HCT116 (cell line): ENCODE results near the gene WNT1. TPM values are rescaled to one million over a fixed set of nuclear protein-coding genes. Genes with fewer than 3 reads are reported as not detected.

Experiments
- ATAC-seq: fragments of 200-7000 bp; cut with Tn5 transposase; 2 replicates; pipeline ENCODE4 v1.9.1; 2020; ENCODE audit warnings: mild to moderate bottlenecking, moderate library complexity
- BruUV-seq: library from RNA; stranded (reverse); fragments of 400-500 nt; replicated peaks from 2 replicates; lab custom pipeline; 2021; lab: Mats Ljungman, UMichigan
- CTCF ChIA-PET: fragments of 300-600 bp; sonication (Branson Sonifier 250); formaldehyde crosslinking; loops from one replicate; lab custom pipeline; 2021; ENCODE audit warnings: antibody characterized with exemption; lab: Charles Lee
- POLR2A ChIA-PET: fragments of 300-600, 350-600 bp; sonication (Branson Sonifier 250); formaldehyde crosslinking; loops from one replicate; lab custom pipeline; 2021; ENCODE audit warnings: antibody characterized with exemption; lab: Charles Lee
- RAD21 ChIA-PET, 2 experiments: fragments of 300-600 bp; sonication (Branson Sonifier 250); formaldehyde crosslinking; loops; one replicate each; lab custom pipeline; 2023; ENCODE audit warnings: low total read pairs in 2 of 2; ENCODE audit not compliant: uncharacterized antibody in 2 of 2, unreplicated experiment in 2 of 2, low non-redundant PET in 1 of 2; lab: Charles Lee
- DNase-seq: peaks from one replicate; pipeline ENCODE4 v3.0.0-alpha.2; 2010; ENCODE audit warnings: low read depth, low spot score
- H2AFZ ChIP-seq: fragments of 200-600 bp; shearing (Covaris generic), sonication (generic); 2 replicates; pipeline ENCODE4 v1.6.1; 2017; ENCODE audit warnings: low read depth, mixed run types, mixed read lengths, antibody characterized with exemption, low read length; ENCODE audit not compliant: poor library complexity, severe bottlenecking
- H3K27ac ChIP-seq: 2 replicates; pipeline ENCODE4 v1.5.1; 2012; ENCODE audit warnings: low read depth, low read length
- H3K27me3 ChIP-seq: fragments of 200-600 bp; sonication (generic); 2 replicates; pipeline ENCODE4 v1.6.1; 2016; ENCODE audit warnings: mixed run types, low read length, mixed read lengths; ENCODE audit not compliant: insufficient read depth
- H3K36me3 ChIP-seq, 2 experiments: fragments of 200-500 bp in 1 of 2; fragments of 200-600 bp in 1 of 2; sonication (Bioruptor generic) in 1 of 2; sonication (generic) in 1 of 2; 2 replicates each; pipeline versions ENCODE4 v1.5.1 to v1.6.1; 2014 to 2016; ENCODE audit warnings: low read length in 2 of 2, inconsistent platforms in 1 of 2, mixed read lengths in 1 of 2, mixed run types in 1 of 2; ENCODE audit not compliant: insufficient read depth in 2 of 2, control insufficient read depth in 1 of 2
- H3K4me1 ChIP-seq, 2 experiments: fragments of 200-600 bp in 1 of 2; sonication (generic) in 1 of 2; 2 replicates each; pipeline versions ENCODE4 v1.5.1 to v1.6.1; 2012 to 2017; ENCODE audit warnings: low read length in 2 of 2, inconsistent platforms in 1 of 2, mild to moderate bottlenecking in 1 of 2, mixed read lengths in 1 of 2, mixed run types in 1 of 2, moderate library complexity in 1 of 2; ENCODE audit not compliant: insufficient read depth in 2 of 2, control insufficient read depth in 1 of 2
- H3K4me2 ChIP-seq: fragments of 200-600 bp; sonication (generic); 2 replicates; pipeline ENCODE4 v1.6.1; 2017; ENCODE audit warnings: mixed run types, low read length, mixed read lengths
- H3K4me3 ChIP-seq, 2 experiments: fragments of 200-600 bp in 1 of 2; sonication (generic) in 1 of 2; replicated peaks in 1 of 2; 2 replicates each; pipeline ENCODE4 v1.5.1; 2011 to 2016; ENCODE audit warnings: low read length in 2 of 2, control low read depth in 1 of 2, low read depth in 1 of 2, mild to moderate bottlenecking in 1 of 2, mixed read lengths in 1 of 2, mixed run types in 1 of 2
- H3K79me2 ChIP-seq: fragments of 200-600 bp; sonication (generic); 2 replicates; pipeline ENCODE4 v1.6.1; 2017; ENCODE audit warnings: mild to moderate bottlenecking, mixed run types, low read length, moderate library complexity, mixed read lengths; ENCODE audit not compliant: insufficient read depth
- H3K9ac ChIP-seq: fragments of 200-600 bp; sonication (generic); 2 replicates; pipeline ENCODE4 v1.6.1; 2016; ENCODE audit warnings: low read length, mixed read lengths
- H3K9me2 ChIP-seq: fragments of 200-600 bp; sonication (generic), shearing (Covaris generic); 2 replicates; pipeline ENCODE4 v1.6.1; 2017; ENCODE audit warnings: mixed run types, mild to moderate bottlenecking, moderate library complexity; ENCODE audit not compliant: insufficient read depth
- H3K9me3 ChIP-seq, 2 experiments: fragments of 200-500 bp in 1 of 2; fragments of 200-600 bp in 1 of 2; sonication (Bioruptor generic) in 1 of 2; sonication (generic) in 1 of 2; 2 replicates each; pipeline ENCODE4 v1.6.1; 2014 to 2017; ENCODE audit warnings: low read length in 2 of 2, mixed read lengths in 2 of 2, inconsistent platforms in 1 of 2, low read depth in 1 of 2, mild to moderate bottlenecking in 1 of 2, mixed run types in 1 of 2, moderate library complexity in 1 of 2; ENCODE audit not compliant: control insufficient read depth in 1 of 2, insufficient read depth in 1 of 2
- H4K20me1 ChIP-seq: fragments of 200-600 bp; sonication (generic), shearing (Covaris generic); 2 replicates; pipeline ENCODE4 v1.6.1; 2017; ENCODE audit warnings: mixed run types, mild to moderate bottlenecking, moderate library complexity; ENCODE audit not compliant: insufficient read depth
- CBX3 ChIP-seq: IDR thresholded peaks from 2 replicates; pipeline ENCODE4 v1.6.1; 2012; ENCODE audit warnings: low read depth
- EZH2phosphoT487 ChIP-seq: fragments of 200-600 bp; IDR thresholded peaks from 2 replicates; pipeline ENCODE4 v1.6.1; 2018; ENCODE audit warnings: antibody characterized with exemption, borderline replicate concordance
- intact Hi-C: fragments of 100-400 bp; cut with micrococcal nuclease; formaldehyde crosslinking; loops from 2 replicates; pipeline ENCODE4 v1.10.0; 2022
- total RNA-seq: library from RNA; stranded (reverse); gene quantifications from one replicate; pipeline ENCODE4 v1.2.1, GENCODE V29; 2021; ENCODE audit not compliant: unreplicated experiment
- TF ChIP-seq, protein P1 (sequence below), 3 experiments: fragments of 200-600 bp in 1 of 3; sonication (generic) in 1 of 3; IDR thresholded peaks in 2 of 3; conservative IDR thresholded peaks in 1 of 3; 2 replicates each; pipeline ENCODE4 v1.5.1; 2012 to 2017; ENCODE audit warnings: low read depth in 2 of 3, low read length in 2 of 3, antibody characterized with exemption in 1 of 3, borderline replicate concordance in 1 of 3, control low read depth in 1 of 3, mild to moderate bottlenecking in 1 of 3, mixed read lengths in 1 of 3, mixed run types in 1 of 3, moderate library complexity in 1 of 3; ENCODE audit not compliant: insufficient read depth in 1 of 3

Gene WNT1
- total RNA-seq, 1 experiment from 2014 or later: not detected

DNA sequence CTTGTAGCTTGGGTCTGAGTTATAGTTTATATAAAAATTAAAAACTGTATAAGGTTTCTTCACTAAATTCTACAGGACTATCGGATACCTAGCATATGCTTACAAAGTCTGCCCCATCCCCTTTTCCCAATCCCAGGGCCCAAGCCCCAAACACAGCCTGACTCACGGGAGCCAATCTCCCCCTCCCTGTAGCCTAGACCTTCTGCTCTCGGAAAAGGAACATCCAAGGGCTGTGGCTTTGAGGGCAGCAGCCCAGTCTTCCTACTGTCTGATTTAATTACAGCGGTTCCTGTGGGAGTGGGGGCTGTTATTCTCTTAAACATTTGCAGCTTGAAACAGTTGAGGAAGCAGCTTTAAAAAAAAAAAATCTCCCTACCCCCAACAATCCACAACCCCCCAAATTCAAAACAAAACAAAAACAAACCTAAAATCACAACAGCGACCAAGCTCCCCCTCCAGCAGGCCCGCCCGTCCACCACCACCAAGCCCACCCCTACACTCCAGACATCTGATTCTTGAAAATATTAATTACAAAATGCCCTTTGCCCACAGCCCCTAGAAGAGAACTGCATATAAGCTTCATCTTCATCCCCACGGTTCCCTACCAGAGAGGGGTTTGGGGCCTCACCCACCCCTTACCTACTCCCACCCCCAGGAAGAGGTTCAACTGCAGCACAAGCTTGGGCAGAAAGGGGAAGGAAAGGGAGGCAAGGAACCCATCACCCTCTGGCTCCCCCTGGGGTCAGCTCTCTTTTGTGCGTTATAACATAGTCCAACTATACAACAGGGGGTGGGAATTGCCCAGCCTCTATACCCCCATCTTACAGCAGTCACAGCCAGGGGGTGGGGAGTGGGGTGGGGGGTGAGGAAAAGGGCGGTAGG lies 41.6 kb downstream of the WNT1 start:
- Histone ChIP-seq H3K4me2 (peak overlapping the region; percentile 96), H4K20me1 (no peaks in the 10 kb centered on the region), H3K36me3 (peaks cover 15 to 18% of the 10 kb centered on the region in 2 experiments; a peak in 3 of 4 replicates), H3K4me1 (peaks cover 8 to 20% of the 10 kb centered on the region in 2 experiments), H3K9me3 (no peaks in the 10 kb centered on the region), H2AFZ (no peak overlapping the region), H3K27me3 (no peaks in the 10 kb centered on the region), H3K79me2 (peaks cover 12% of the 10 kb centered on the region; the same call in 1 of the 2 replicates), H3K4me3 (peak overlapping the region; percentile 88 to 93; a peak in 3 of 4 replicates), H3K27ac (peak overlapping the region; percentile 89; the same call in 1 of the 2 replicates), H3K9me2 (no peaks in the 10 kb centered on the region), H3K9ac (peak overlapping the region; percentile 89)
- POLR2A ChIA-PET: interaction anchor here (1.0 to 1.3 kb wide), 4 partner anchors 11 to 111 kb away, joined by 3 read pairs; partner anchors contain the start of gene TUBA1B
- TF ChIP-seq, protein P1, sequence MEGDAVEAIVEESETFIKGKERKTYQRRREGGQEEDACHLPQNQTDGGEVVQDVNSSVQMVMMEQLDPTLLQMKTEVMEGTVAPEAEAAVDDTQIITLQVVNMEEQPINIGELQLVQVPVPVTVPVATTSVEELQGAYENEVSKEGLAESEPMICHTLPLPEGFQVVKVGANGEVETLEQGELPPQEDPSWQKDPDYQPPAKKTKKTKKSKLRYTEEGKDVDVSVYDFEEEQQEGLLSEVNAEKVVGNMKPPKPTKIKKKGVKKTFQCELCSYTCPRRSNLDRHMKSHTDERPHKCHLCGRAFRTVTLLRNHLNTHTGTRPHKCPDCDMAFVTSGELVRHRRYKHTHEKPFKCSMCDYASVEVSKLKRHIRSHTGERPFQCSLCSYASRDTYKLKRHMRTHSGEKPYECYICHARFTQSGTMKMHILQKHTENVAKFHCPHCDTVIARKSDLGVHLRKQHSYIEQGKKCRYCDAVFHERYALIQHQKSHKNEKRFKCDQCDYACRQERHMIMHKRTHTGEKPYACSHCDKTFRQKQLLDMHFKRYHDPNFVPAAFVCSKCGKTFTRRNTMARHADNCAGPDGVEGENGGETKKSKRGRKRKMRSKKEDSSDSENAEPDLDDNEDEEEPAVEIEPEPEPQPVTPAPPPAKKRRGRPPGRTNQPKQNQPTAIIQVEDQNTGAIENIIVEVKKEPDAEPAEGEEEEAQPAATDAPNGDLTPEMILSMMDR (IDR thresholded peaks at IDR 0.05 in 2 of 3, conservative IDR thresholded peaks at IDR 0.05 in 1 of 3; ENCODE audit: borderline replicate concordance in 1 of 3, insufficient read depth in 1 of 3, low read depth in 2 of 3, low read length in 2 of 3): peak in 2 of 3 experiments; percentile 41 to 49; a peak in 4 of 6 replicates
- TF ChIP-seq EZH2phosphoT487: no peak
- CTCF ChIA-PET: interaction anchor here (0.6 to 2.7 kb wide), 12 partner anchors 9 to 1275 kb away, joined by 3 to 16 read pairs (median 4); partner anchors contain the start of genes DDN, DDX23 and RHEBL1
- ATAC-seq (peak; percentile 44), DNase-seq (no peak)
- RAD21 ChIA-PET: no interaction called here
- BruUV-seq: no TSS peak
- intact Hi-C loops: no loop called here

DNA sequence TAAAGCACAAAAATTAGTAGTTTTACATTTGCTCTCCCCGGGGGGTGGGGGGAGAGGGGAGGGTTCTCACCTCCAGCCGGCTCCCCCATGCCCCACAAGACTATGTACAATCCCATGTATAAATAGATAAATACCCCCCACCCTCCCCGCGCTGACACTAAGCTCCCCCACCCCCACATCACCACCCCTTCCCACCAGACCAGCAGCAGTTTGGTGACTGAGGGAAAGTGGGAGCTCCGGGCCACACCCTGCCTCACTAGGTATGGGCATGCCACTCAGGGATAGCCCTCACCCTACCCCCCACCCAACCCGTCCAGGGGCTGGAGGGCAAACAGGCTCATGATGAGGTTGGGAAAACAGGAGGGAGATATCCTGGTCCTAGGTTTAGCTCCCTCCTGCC lies 42.3 kb downstream of the WNT1 start:
- no peak overlapping the region for H3K27ac ChIP-seq
- H4K20me1 ChIP-seq: no peaks in the 10 kb centered on the region
- H3K4me1 ChIP-seq: peaks cover 8 to 20% of the 10 kb centered on the region in 2 experiments
- no peak overlapping the region for H3K4me2 ChIP-seq
- intact Hi-C loops: no loop called here
- CTCF ChIA-PET: interaction anchor here (0.9 to 2.7 kb wide), 7 partner anchors 10 to 168 kb away, joined by 3 to 16 read pairs (median 6); partner anchors contain the start of genes DDX23 and RHEBL1
- no peak overlapping the region for H3K9ac ChIP-seq
- no peaks in the 10 kb centered on the region for H3K27me3 ChIP-seq
- DNase-seq (no peak), ATAC-seq (no peak)
- no peaks in the 10 kb centered on the region for H3K9me3 ChIP-seq
- H3K9me2 ChIP-seq: no peaks in the 10 kb centered on the region
- peaks cover 23% of the 10 kb centered on the region in 2 experiments; a peak in 3 of 4 replicates for H3K36me3 ChIP-seq
- no peak overlapping the region for H2AFZ ChIP-seq
- no peak for TF ChIP-seq CBX3
- TF ChIP-seq, protein P1 (IDR thresholded peaks at IDR 0.05 in 2 of 3, conservative IDR thresholded peaks at IDR 0.05 in 1 of 3; ENCODE audit: borderline replicate concordance in 1 of 3, insufficient read depth in 1 of 3, low read depth in 2 of 3, low read length in 2 of 3): no peak
- RAD21 ChIA-PET: no interaction called here
- no peak overlapping the region for H3K4me3 ChIP-seq
- H3K79me2 ChIP-seq: peaks cover 14% of the 10 kb centered on the region; the same call in 1 of the 2 replicates
- POLR2A ChIA-PET: interaction anchor here (1.0 to 1.2 kb wide), 2 partner anchors 16 to 20 kb away, joined by 3 read pairs; no protein-coding TSS in a partner anchor
- no TSS peak for BruUV-seq
